GM21528 (cell line): ENCODE results near the gene C12orf57.
A peak's percentile ranks its signal among the peaks of the same experiment; 100 is the strongest.

ENCODE experiments used
- ATAC-seq: cut with Tn5 transposase; IDR thresholded peaks from one replicate; pipeline ENCODE4 v1.9.1; 2021; ENCODE audit warnings: mild to moderate bottlenecking, moderate library complexity; ENCODE audit not compliant: unreplicated experiment, low FRiP score

Gene C12orf57

GRCh38 chr12:6917491-6918231, 26.2 kb upstream of the C12orf57 start:
- no peak for ATAC-seq

GRCh38 chr12:6919588-6919987, 24.2 kb upstream of the C12orf57 start:
- ATAC-seq: no peak

- ATAC-seq: no peak
Observed at GRCh38 chr12:6921539-6921938, 22.3 kb upstream of the C12orf57 start.

- ATAC-seq: no peak
Observed at GRCh38 chr12:6921996-6922946, 21.6 kb upstream of the C12orf57 start.

GRCh38 chr12:6923003-6923732, 20.7 kb upstream of the C12orf57 start:
- no peak for ATAC-seq

GRCh38 chr12:6923851-6924250, 20.0 kb upstream of the C12orf57 start:
- peak; percentile 13 for ATAC-seq

- ATAC-seq: no peak
Observed at GRCh38 chr12:6925239-6925539, 18.6 kb upstream of the C12orf57 start.

GRCh38 chr12:6925540-6926279, 18.1 kb upstream of the C12orf57 start:
- no peak for ATAC-seq

GRCh38 chr12:6927379-6928021, 16.3 kb upstream of the C12orf57 start, which contains the start of gene ATN1:
Gene ATN1, plus strand, starts transcription at chr12:6927959. Its CDS starts 6,043 bp downstream, at chr12:6934002.
- ATAC-seq: no peak

- no peak for ATAC-seq
Observed at GRCh38 chr12:6928022-6928702, 15.7 kb upstream of the C12orf57 start.

GRCh38 chr12:6928703-6929407, 15.0 kb upstream of the C12orf57 start:
- ATAC-seq: no peak

GRCh38 chr12:6929466-6930452, 14.1 kb upstream of the C12orf57 start:
- no peak for ATAC-seq

- ATAC-seq: no peak
Observed at GRCh38 chr12:6932766-6933165, 11.1 kb upstream of the C12orf57 start.

- ATAC-seq: no peak
Observed at GRCh38 chr12:6934110-6934509, 9.7 kb upstream of the C12orf57 start.

- ATAC-seq: no peak
Observed at GRCh38 chr12:6935371-6936193, 8.2 kb upstream of the C12orf57 start.

GRCh38 chr12:6936194-6936635, 7.6 kb upstream of the C12orf57 start:
- no peak for ATAC-seq
